ENCODE results near the gene KPTN. TPM values are rescaled to one million over a fixed set of nuclear protein-coding genes. Genes with fewer than 3 reads are reported as not detected.

Gene KPTN
- polyA plus RNA-seq, 1 donor (not counting 4 experiments of a cell fraction or from before 2014, with no cell fraction given): 7.3 TPM

GRCh38 chr19:47430041-47430802 lies 53.8 kb downstream of the KPTN start:
- no peak for FAIRE-seq
- peak overlapping the region in 1 of 3 experiments; percentile 46 for H3K4me3 ChIP-seq (ENCODE audit: control insufficient read depth in 2 of 3, extremely low read depth in 1 of 3, insufficient read depth in 2 of 3, low read depth in 1 of 3, low read length in 3 of 3)
- H3K9ac ChIP-seq (ENCODE audit: control insufficient read depth, extremely low read depth, insufficient read depth, low read length): no peak overlapping the region
- H3K4me2 ChIP-seq (ENCODE audit: control insufficient read depth, extremely low read depth, insufficient read depth, low read depth, low read length): peak overlapping the region; percentile 62
- peaks cover 13% of the 10 kb centered on the region for H3K4me1 ChIP-seq (ENCODE audit: control insufficient read depth, extremely low read depth, insufficient read depth, low read length)
- no peaks in the 10 kb centered on the region for H3K9me3 ChIP-seq (ENCODE audit: control insufficient read depth, low read depth, low read length)
- H3K27me3 ChIP-seq (ENCODE audit: control insufficient read depth, extremely low read depth, insufficient read depth, low read length): peaks cover 7% of the 10 kb centered on the region
- no peaks in the 10 kb centered on the region for H3K9me1 ChIP-seq (ENCODE audit: control insufficient read depth, extremely low read depth, insufficient read depth, low read length)
- H3K36me3 ChIP-seq (ENCODE audit: control insufficient read depth in 2 of 2, extremely low read depth in 1 of 2, insufficient read depth in 2 of 2, low read length in 2 of 2): no peaks in the 10 kb centered on the region
- H2AFZ ChIP-seq (ENCODE audit: control insufficient read depth, low read length): peak overlapping the region; percentile 80
- dilution Hi-C loops (cut with MboI; ENCODE audit: extremely low pct_ligation_motif_present, low sequenced_read_pairs): no loop called here
- H3K79me2 ChIP-seq (ENCODE audit: control insufficient read depth, insufficient read depth, low read length): no peaks in the 10 kb centered on the region
- H3K27ac ChIP-seq (ENCODE audit: control insufficient read depth, insufficient read depth, low read length): no peak overlapping the region
- no peaks in the 10 kb centered on the region for H4K20me1 ChIP-seq (ENCODE audit: control insufficient read depth, extremely low read depth, insufficient read depth, low read length)
- TF ChIP-seq EZH2 (IDR thresholded peaks at IDR 0.05; ENCODE audit: low read length) (no peak), CTCF (optimal IDR thresholded peaks at IDR 0.05 in 1 of 3, IDR thresholded peaks at IDR 0.05 in 1 of 3, conservative IDR thresholded peaks at IDR 0.05 in 1 of 3; ENCODE audit: extremely low read depth in 1 of 3, insufficient read depth in 2 of 3, low read length in 3 of 3) (peak in 2 of 3 experiments; percentile 34 to 60)
- no peak for DNase-seq (ENCODE audit: low read depth, low spot score)

GRCh38 chr19:47429140-47429793 lies 54.8 kb downstream of the KPTN start:
- FAIRE-seq: no peak
- no peak overlapping the region for H3K4me2 ChIP-seq (ENCODE audit: control insufficient read depth, extremely low read depth, insufficient read depth, low read depth, low read length)

More at GRCh38 chr19:47429140-47429793, 54.8 kb downstream of the KPTN start:
- DNase-seq (ENCODE audit: low read depth, low spot score): no peak
- Histone ChIP-seq H3K36me3 (ENCODE audit: control insufficient read depth in 2 of 2, extremely low read depth in 1 of 2, insufficient read depth in 2 of 2, low read length in 2 of 2) (no peaks in the 10 kb centered on the region), H3K4me1 (ENCODE audit: control insufficient read depth, extremely low read depth, insufficient read depth, low read length) (peaks cover 13% of the 10 kb centered on the region), H3K4me3 (ENCODE audit: control insufficient read depth in 2 of 3, extremely low read depth in 1 of 3, insufficient read depth in 2 of 3, low read depth in 1 of 3, low read length in 3 of 3) (no peak overlapping the region), H3K9me3 (ENCODE audit: control insufficient read depth, low read depth, low read length) (no peaks in the 10 kb centered on the region), H3K9me1 (ENCODE audit: control insufficient read depth, extremely low read depth, insufficient read depth, low read length) (no peaks in the 10 kb centered on the region), H3K9ac (ENCODE audit: control insufficient read depth, extremely low read depth, insufficient read depth, low read length) (no peak overlapping the region), H3K79me2 (ENCODE audit: control insufficient read depth, insufficient read depth, low read length) (no peaks in the 10 kb centered on the region), H4K20me1 (ENCODE audit: control insufficient read depth, extremely low read depth, insufficient read depth, low read length) (no peaks in the 10 kb centered on the region), H2AFZ (ENCODE audit: control insufficient read depth, low read length) (no peak overlapping the region), H3K27me3 (ENCODE audit: control insufficient read depth, extremely low read depth, insufficient read depth, low read length) (peaks cover 12% of the 10 kb centered on the region), H3K27ac (ENCODE audit: control insufficient read depth, insufficient read depth, low read length) (no peak overlapping the region)
- dilution Hi-C loops (cut with MboI; ENCODE audit: extremely low pct_ligation_motif_present, low sequenced_read_pairs): no loop called here
- TF ChIP-seq CTCF (optimal IDR thresholded peaks at IDR 0.05 in 1 of 3, IDR thresholded peaks at IDR 0.05 in 1 of 3, conservative IDR thresholded peaks at IDR 0.05 in 1 of 3; ENCODE audit: extremely low read depth in 1 of 3, insufficient read depth in 2 of 3, low read length in 3 of 3) (no peak), EZH2 (IDR thresholded peaks at IDR 0.05; ENCODE audit: low read length) (no peak)
